Measurements from ENCODE around the gene GIPC2.

Gene GIPC2

DNA sequence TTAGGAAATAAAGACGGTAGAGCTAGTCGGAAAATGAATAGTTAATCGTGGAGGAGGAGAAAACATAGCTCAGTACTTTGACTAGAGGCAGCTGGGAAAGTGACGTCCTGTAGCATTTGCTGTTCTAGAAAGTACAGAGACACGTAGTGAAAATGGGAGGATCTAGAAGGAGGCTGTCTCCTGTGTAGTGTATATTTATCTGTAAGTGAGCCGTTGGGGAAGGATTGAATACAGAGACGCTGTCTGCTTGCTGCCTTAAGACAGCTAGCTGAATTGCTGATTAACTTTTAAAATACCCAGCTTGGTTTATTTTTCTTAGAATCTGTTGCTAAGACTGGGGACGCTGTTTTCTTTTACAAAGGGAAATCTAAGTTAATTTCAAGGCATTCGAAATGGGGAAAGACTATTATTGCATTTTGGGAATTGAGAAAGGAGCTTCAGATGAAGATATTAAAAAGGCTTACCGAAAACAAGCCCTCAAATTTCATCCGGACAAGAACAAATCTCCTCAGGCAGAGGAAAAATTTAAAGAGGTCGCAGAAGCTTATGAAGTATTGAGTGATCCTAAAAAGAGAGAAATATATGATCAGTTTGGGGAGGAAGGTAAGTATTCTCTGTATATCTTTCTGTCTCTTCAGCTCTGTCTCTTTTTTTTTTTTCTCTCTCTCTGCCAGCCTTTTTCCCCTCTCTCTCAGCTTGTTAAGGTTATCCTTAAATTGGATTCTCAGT is 40.9 kb upstream of the GIPC2 start, which contains the start of gene DNAJB4:
DNAJB4 (plus strand) TSS at position 221 of the 729 bp plus-strand sequence; CDS start at position 393, 172 bp downstream.
- TF ChIP-seq EGR1 (IDR thresholded peaks at IDR 0.05) (no peak), TEAD4 (IDR thresholded peaks at IDR 0.05) (peak; percentile 4; the same call in 1 of the 2 replicates), NFIC (IDR thresholded peaks at IDR 0.05) (peak; percentile 7; the same call in 1 of the 2 replicates), REST (IDR thresholded peaks at IDR 0.05; ENCODE audit: low read depth) (no peak), USF1 (IDR thresholded peaks at IDR 0.05) (no peak), FOXM1 (IDR thresholded peaks at IDR 0.05; ENCODE audit: borderline replicate concordance, low read depth) (no peak), RAD21 (IDR thresholded peaks at IDR 0.05; ENCODE audit: low read depth) (no peak), TAF1 (IDR thresholded peaks at IDR 0.05; ENCODE audit: low read depth) (peak; percentile 53), ZBTB7A (IDR thresholded peaks at IDR 0.05; ENCODE audit: low read depth) (no peak), CEBPB (IDR thresholded peaks at IDR 0.05) (no peak), EP300 (IDR thresholded peaks at IDR 0.05; ENCODE audit: borderline replicate concordance) (no peak), TCF12 (IDR thresholded peaks at IDR 0.05; ENCODE audit: low read depth) (0 out of 2 replicates have a peak, but pooled peaks have one; percentile 6), CREB1 (IDR thresholded peaks at IDR 0.05; ENCODE audit: low read depth) (peak; percentile 59; the same call in 1 of the 2 replicates), YY1 (IDR thresholded peaks at IDR 0.05; ENCODE audit: low read depth) (no peak)
- TF ChIP-seq, protein P1, sequence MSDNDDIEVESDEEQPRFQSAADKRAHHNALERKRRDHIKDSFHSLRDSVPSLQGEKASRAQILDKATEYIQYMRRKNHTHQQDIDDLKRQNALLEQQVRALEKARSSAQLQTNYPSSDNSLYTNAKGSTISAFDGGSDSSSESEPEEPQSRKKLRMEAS (IDR thresholded peaks at IDR 0.05) = peak; percentile 41; the same call in 1 of the 2 replicates

DNA sequence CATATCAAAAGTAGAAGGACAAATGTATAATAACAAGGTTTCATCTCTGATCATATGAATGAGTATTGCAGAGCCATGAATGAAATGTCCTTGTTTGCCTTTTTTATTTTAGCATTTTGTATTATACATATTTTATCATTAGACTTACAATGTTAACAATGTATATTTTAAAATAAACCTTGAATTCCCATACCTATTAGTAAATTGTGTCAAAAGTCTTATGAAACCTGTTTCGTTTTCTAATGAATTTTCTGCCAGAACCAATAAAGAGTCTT is 40.4 kb upstream of the GIPC2 start:
- TF ChIP-seq NFIC (IDR thresholded peaks at IDR 0.05) (no peak), EGR1 (IDR thresholded peaks at IDR 0.05) (no peak), RAD21 (IDR thresholded peaks at IDR 0.05; ENCODE audit: low read depth) (no peak)
- TF ChIP-seq, protein P1 (IDR thresholded peaks at IDR 0.05) = no peak

DNA sequence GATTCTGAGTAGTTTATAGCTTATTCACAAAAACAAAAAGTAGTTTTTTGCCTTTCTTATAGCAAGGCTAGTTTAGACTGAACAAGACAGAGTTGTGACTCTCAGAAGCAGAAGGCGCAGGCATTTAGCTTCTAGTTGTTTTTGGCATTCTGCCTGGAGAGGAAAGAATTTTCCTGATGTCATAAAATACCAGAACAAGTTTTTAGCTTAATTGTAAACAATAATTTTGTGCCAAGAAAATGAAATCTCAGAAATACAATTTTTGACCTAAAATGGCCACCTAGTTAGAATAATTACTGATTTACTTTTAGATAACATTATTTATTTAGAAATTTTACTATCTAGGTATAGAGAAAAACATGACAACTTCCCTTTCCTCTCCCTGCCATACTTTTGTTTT is 40.0 kb upstream of the GIPC2 start:
- TF ChIP-seq CREB1 (IDR thresholded peaks at IDR 0.05; ENCODE audit: low read depth) (no peak), EP300 (IDR thresholded peaks at IDR 0.05; ENCODE audit: borderline replicate concordance) (no peak), TAF1 (IDR thresholded peaks at IDR 0.05; ENCODE audit: low read depth) (no peak), RAD21 (IDR thresholded peaks at IDR 0.05; ENCODE audit: low read depth) (no peak), FOXM1 (IDR thresholded peaks at IDR 0.05; ENCODE audit: borderline replicate concordance, low read depth) (peak; percentile 19; the same call in 1 of the 2 replicates), YY1 (IDR thresholded peaks at IDR 0.05; ENCODE audit: low read depth) (no peak), TEAD4 (IDR thresholded peaks at IDR 0.05) (peak; percentile 81), NFIC (IDR thresholded peaks at IDR 0.05) (peak; percentile 91), USF1 (IDR thresholded peaks at IDR 0.05) (no peak), CEBPB (IDR thresholded peaks at IDR 0.05) (no peak), REST (IDR thresholded peaks at IDR 0.05; ENCODE audit: low read depth) (no peak), EGR1 (IDR thresholded peaks at IDR 0.05) (no peak), ZBTB7A (IDR thresholded peaks at IDR 0.05; ENCODE audit: low read depth) (no peak), TCF12 (IDR thresholded peaks at IDR 0.05; ENCODE audit: low read depth) (no peak)
- TF ChIP-seq, protein P1 (IDR thresholded peaks at IDR 0.05) = no peak

- TF ChIP-seq REST (IDR thresholded peaks at IDR 0.05; ENCODE audit: low read depth) (no peak), YY1 (IDR thresholded peaks at IDR 0.05; ENCODE audit: low read depth) (no peak), FOXM1 (IDR thresholded peaks at IDR 0.05; ENCODE audit: borderline replicate concordance, low read depth) (no peak), TEAD4 (IDR thresholded peaks at IDR 0.05) (no peak), CEBPB (IDR thresholded peaks at IDR 0.05) (no peak), EP300 (IDR thresholded peaks at IDR 0.05; ENCODE audit: borderline replicate concordance) (no peak), NFIC (IDR thresholded peaks at IDR 0.05) (no peak), USF1 (IDR thresholded peaks at IDR 0.05) (no peak), RAD21 (IDR thresholded peaks at IDR 0.05; ENCODE audit: low read depth) (no peak), EGR1 (IDR thresholded peaks at IDR 0.05) (no peak), CREB1 (IDR thresholded peaks at IDR 0.05; ENCODE audit: low read depth) (no peak)
- TF ChIP-seq, protein P1 (IDR thresholded peaks at IDR 0.05) = no peak
Measured at GRCh38 chr1:78006521-78006920, 39.2 kb upstream of the GIPC2 start.
